HepG2 (cell line): Measurements from ENCODE around the gene NTM. TPM values are rescaled to one million over a fixed set of nuclear protein-coding genes. Genes with fewer than 3 reads are reported as not detected.

Source experiments
- ATAC-seq: fragments of 200-7000 bp; cut with Tn5 transposase; 3 replicates; pipeline ENCODE4 v1.9.1; 2020; ENCODE audit warnings: mild to moderate bottlenecking, moderate library complexity
- BruUV-seq: library from RNA; stranded (reverse); fragments of 400-500 nt; replicated peaks from 2 replicates; lab custom pipeline; 2021; lab: Mats Ljungman, UMichigan
- CTCF ChIA-PET: fragments of 300-600 bp; formaldehyde crosslinking; extraction: SDS; loops from one replicate; lab custom pipeline; 2021; ENCODE audit warnings: low total read pairs, inconsistent platforms, low intra/inter-chr PET ratio; lab: Yijun Ruan, JAX
- POLR2A ChIA-PET: fragments of 350-600 bp; sonication (Branson Sonifier 250); formaldehyde crosslinking; loops from one replicate; lab custom pipeline; 2020; ENCODE audit warnings: antibody characterized with exemption, inconsistent platforms; lab: Yijun Ruan, JAX
- DNase-seq: peaks from one replicate; pipeline ENCODE4 v3.0.0-alpha.2; 2015; ENCODE audit warnings: low spot score
- FAIRE-seq: peaks from 3 replicates; lab custom pipeline; 2011; peaks lifted over from hg19 to GRCh38; lab: Jason Lieb, UNC
- H2AFZ ChIP-seq: one replicate; pipeline ENCODE4 v1.6.1; 2011; ENCODE audit warnings: low read length, inconsistent platforms
- H3K27ac ChIP-seq: fragments of 300-600 bp; 3 replicates; pipeline ENCODE4 v1.8.0; 2011; ENCODE audit warnings: mixed run types, mild to moderate bottlenecking, mixed read lengths, low read length, inconsistent platforms; ENCODE audit not compliant: insufficient read depth; ENCODE audit errors: extremely low read length
- H3K27me3 ChIP-seq, 2 experiments: fragments of 200-600 bp in 1 of 2; 2 replicates in 1 of 2; 3 replicates in 1 of 2; pipeline versions ENCODE4 v1.6.0 to v1.8.0; 2011; ENCODE audit warnings: low read length in 2 of 2, mild to moderate bottlenecking in 2 of 2, moderate library complexity in 2 of 2, inconsistent platforms in 1 of 2; ENCODE audit not compliant: insufficient read depth in 2 of 2, control insufficient read depth in 1 of 2
- H3K36me3 ChIP-seq, 2 experiments: fragments of 200-600 bp in 1 of 2; replicated peaks in 1 of 2; 2 replicates in 1 of 2; 3 replicates in 1 of 2; pipeline versions ENCODE4 v1.5.1 to v1.8.0; 2011; ENCODE audit warnings: low read length in 2 of 2, inconsistent platforms in 1 of 2; ENCODE audit not compliant: insufficient read depth in 2 of 2, control insufficient read depth in 1 of 2
- H3K4me1 ChIP-seq: 2 replicates; pipeline ENCODE4 v1.5.1; 2012; ENCODE audit warnings: low read length, inconsistent platforms; ENCODE audit not compliant: insufficient read depth
- H3K4me2 ChIP-seq: 2 replicates; pipeline ENCODE4 v1.6.0; 2011; ENCODE audit warnings: low read depth, low read length, inconsistent platforms
- H3K4me3 ChIP-seq, 3 experiments: fragments of 200-600 bp in 1 of 3; sonication (generic), shearing (Covaris generic) in 1 of 3; replicated peaks in 1 of 3; 2 replicates each; pipeline ENCODE4 v1.5.1; 2011 to 2016; ENCODE audit warnings: low read length in 3 of 3, inconsistent platforms in 2 of 3, low read depth in 2 of 3, mild to moderate bottlenecking in 2 of 3, control low read depth in 1 of 3, mixed read lengths in 1 of 3; ENCODE audit not compliant: insufficient read depth in 1 of 3
- H3K79me2 ChIP-seq: one replicate; pipeline ENCODE4 v1.6.1; 2011; ENCODE audit warnings: low read length, inconsistent platforms; ENCODE audit not compliant: insufficient read depth
- H3K9ac ChIP-seq: 2 replicates; pipeline ENCODE4 v1.6.0; 2011; ENCODE audit warnings: mild to moderate bottlenecking, low read depth, low read length, inconsistent platforms; ENCODE audit not compliant: insufficient read depth
- H3K9me3 ChIP-seq: 2 replicates; pipeline ENCODE4 v1.5.1; 2012; ENCODE audit warnings: mild to moderate bottlenecking, low read length
- H4K20me1 ChIP-seq: 2 replicates; pipeline ENCODE4 v1.6.0; 2011; ENCODE audit warnings: inconsistent platforms, mild to moderate bottlenecking, low read length, moderate library complexity; ENCODE audit not compliant: insufficient read depth
- ARHGAP35 ChIP-seq: sonication (generic); formaldehyde crosslinking; IDR thresholded peaks from 2 replicates; pipeline ENCODE4 v1.9.0; 2022; ENCODE audit warnings: mild to moderate bottlenecking, inconsistent platforms, moderate library complexity, missing genetic modification reagents, borderline replicate concordance
- ARID2 ChIP-seq: sonication (generic); formaldehyde crosslinking; IDR thresholded peaks from 2 replicates; pipeline ENCODE4 v1.8.1; 2022; ENCODE audit warnings: mild to moderate bottlenecking, missing genetic modification reagents, borderline replicate concordance
- BATF2 ChIP-seq: sonication (generic); formaldehyde crosslinking; IDR thresholded peaks from 2 replicates; pipeline ENCODE4 v1.8.0; 2022; ENCODE audit warnings: mild to moderate bottlenecking, missing genetic modification reagents, moderate library complexity
- FOXA1 ChIP-seq, 2 experiments: fragments of 450-650 bp in 1 of 2; sonication (generic) in 1 of 2; formaldehyde crosslinking in 1 of 2; IDR thresholded peaks; 2 replicates each; pipeline versions ENCODE4 v1.4.0 to v1.6.1; 2016 to 2020; ENCODE audit warnings: missing genetic modification reagents in 1 of 2
- FOXK2 ChIP-seq: fragments of 450-650 bp; IDR thresholded peaks from 2 replicates; pipeline ENCODE4 v1.6.1; 2016
- KAT2B ChIP-seq: fragments of 150-350 bp; IDR thresholded peaks from 2 replicates; pipeline ENCODE4 v1.6.1; 2014; ENCODE audit warnings: low read depth, low read length, borderline replicate concordance
- SRF ChIP-seq: IDR thresholded peaks from 2 replicates; pipeline ENCODE4 v1.6.1; 2011; ENCODE audit warnings: mild to moderate bottlenecking, low read depth, low read length, moderate library complexity
- TARDBP ChIP-seq: sonication (generic); formaldehyde crosslinking; IDR thresholded peaks from 2 replicates; pipeline ENCODE4 v1.8.0; 2022; ENCODE audit warnings: mild to moderate bottlenecking, missing genetic modification reagents
- ZBTB7A ChIP-seq: sonication (generic); formaldehyde crosslinking; IDR thresholded peaks from 2 replicates; pipeline ENCODE4 v1.8.0; 2022; ENCODE audit warnings: mild to moderate bottlenecking, missing genetic modification reagents
- ZSCAN21 ChIP-seq: sonication (generic); formaldehyde crosslinking; IDR thresholded peaks from 2 replicates; pipeline ENCODE4 v1.8.0; 2022; ENCODE audit warnings: mild to moderate bottlenecking, missing genetic modification reagents, moderate library complexity, borderline replicate concordance
- WGBS: methylation state at CpG from one replicate; pipeline ENCODE4 v1.1.6; 2017; ENCODE audit warnings: low lambda C conversion rate; 5-methylcytosine and 5-hydroxymethylcytosine counted together
- in situ Hi-C: cut with HindIII; loops from 2 replicates; pipeline ENCODE4 v1.10.0; 2017; ENCODE audit warnings: low pct_unique_long_range_greater_than_20kb; ENCODE audit not compliant: extremely low pct_ligation_motif_present
- intact Hi-C: fragments of 100-400 bp; cut with micrococcal nuclease; formaldehyde crosslinking; loops from one replicate; pipeline ENCODE4 v1.10.0; 2022; ENCODE audit not compliant: unreplicated experiment
- polyA plus RNA-seq, 8 experiments: library from polyadenylated mRNA; depleted of rRNA in 3 of 8; stranded (reverse) in 7 of 8; unstranded in 1 of 8; fragments of >200 nt; fragmentation: Illumina TruSeq in 4 of 8; extraction: Trizol in 4 of 8; gene quantifications; 2 replicates each; pipeline versions ENCODE4 v1.2.1 to v1.2.3, GENCODE V29; 2011 to 2016; ENCODE audit warnings: low read depth in 4 of 8, missing spikeins in 1 of 8, mixed read lengths in 1 of 8; ENCODE audit not compliant: insufficient read depth in 1 of 8
- total RNA-seq, 5 experiments: library from RNA; depleted of rRNA; stranded (reverse); fragments of >200 nt; fragmentation: Illumina TruSeq; extraction: Trizol; gene quantifications; 2 replicates each; pipeline ENCODE4 v1.2.3, GENCODE V29; 2016; ENCODE audit warnings: low read depth in 1 of 5
- TF ChIP-seq, protein P1 (sequence below): sonication (generic); formaldehyde crosslinking; IDR thresholded peaks from 2 replicates; pipeline ENCODE4; 2020; ENCODE audit warnings: missing genetic modification reagents, mild to moderate bottlenecking, borderline replicate concordance
- TF ChIP-seq, protein P2 (sequence below): sonication (generic); formaldehyde crosslinking; IDR thresholded peaks from 2 replicates; pipeline ENCODE4 v1.8.0; 2022; ENCODE audit warnings: low read depth, missing genetic modification reagents

Gene NTM
- total and polyA plus RNA-seq, 2 of the 13 experiments (the other 11 are each of a cell fraction or from before 2014, with no cell fraction given): not detected

DNA sequence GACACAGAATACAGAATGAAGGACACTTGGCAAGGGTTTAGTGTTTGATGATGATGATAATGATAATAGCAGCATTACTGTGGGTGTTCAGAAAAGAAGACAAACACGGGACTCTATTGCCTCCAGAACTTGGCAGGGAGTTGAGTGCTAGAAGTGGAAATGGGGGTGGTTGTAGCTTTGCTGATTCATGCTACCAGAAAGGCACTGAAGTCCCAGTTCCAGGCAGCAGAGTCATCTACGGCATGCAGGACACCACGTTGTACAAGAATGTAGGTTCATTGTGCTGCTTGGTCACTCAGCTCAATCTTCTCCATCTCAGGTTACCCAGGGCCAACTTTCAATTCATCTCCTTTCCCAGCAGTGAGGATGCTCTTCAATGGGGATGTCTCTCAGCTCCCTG is 115.7 kb downstream of the NTM start:
- no TSS peak for BruUV-seq
- Histone ChIP-seq H4K20me1 (no peaks in the 10 kb centered on the region), H3K4me3 (no peak overlapping the region), H3K27me3 (no peaks in the 10 kb centered on the region; a peak in 1 of 5 replicates), H3K9me3 (no peaks in the 10 kb centered on the region), H3K9ac (no peak overlapping the region), H3K27ac (no peak overlapping the region), H3K4me2 (no peak overlapping the region), H3K4me1 (no peaks in the 10 kb centered on the region), H3K36me3 (no peaks in the 10 kb centered on the region), H2AFZ (no peak overlapping the region), H3K79me2 (no peaks in the 10 kb centered on the region)
- 0% methylated on average over 2 of the region's 3 CpGs for WGBS
- ChIA-PET CTCF (no interaction called here), POLR2A (no interaction called here)
- ATAC-seq (no peak), FAIRE-seq (no peak), DNase-seq (no peak)
- intact Hi-C loops: no loop called here
- in situ Hi-C loops: no loop called here
- TF ChIP-seq, protein P1, sequence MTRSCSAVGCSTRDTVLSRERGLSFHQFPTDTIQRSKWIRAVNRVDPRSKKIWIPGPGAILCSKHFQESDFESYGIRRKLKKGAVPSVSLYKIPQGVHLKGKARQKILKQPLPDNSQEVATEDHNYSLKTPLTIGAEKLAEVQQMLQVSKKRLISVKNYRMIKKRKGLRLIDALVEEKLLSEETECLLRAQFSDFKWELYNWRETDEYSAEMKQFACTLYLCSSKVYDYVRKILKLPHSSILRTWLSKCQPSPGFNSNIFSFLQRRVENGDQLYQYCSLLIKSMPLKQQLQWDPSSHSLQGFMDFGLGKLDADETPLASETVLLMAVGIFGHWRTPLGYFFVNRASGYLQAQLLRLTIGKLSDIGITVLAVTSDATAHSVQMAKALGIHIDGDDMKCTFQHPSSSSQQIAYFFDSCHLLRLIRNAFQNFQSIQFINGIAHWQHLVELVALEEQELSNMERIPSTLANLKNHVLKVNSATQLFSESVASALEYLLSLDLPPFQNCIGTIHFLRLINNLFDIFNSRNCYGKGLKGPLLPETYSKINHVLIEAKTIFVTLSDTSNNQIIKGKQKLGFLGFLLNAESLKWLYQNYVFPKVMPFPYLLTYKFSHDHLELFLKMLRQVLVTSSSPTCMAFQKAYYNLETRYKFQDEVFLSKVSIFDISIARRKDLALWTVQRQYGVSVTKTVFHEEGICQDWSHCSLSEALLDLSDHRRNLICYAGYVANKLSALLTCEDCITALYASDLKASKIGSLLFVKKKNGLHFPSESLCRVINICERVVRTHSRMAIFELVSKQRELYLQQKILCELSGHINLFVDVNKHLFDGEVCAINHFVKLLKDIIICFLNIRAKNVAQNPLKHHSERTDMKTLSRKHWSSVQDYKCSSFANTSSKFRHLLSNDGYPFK (CRISPR knock-in tag): no peak
- TF ChIP-seq ZBTB7A (CRISPR knock-in tag) (no peak), FOXA1 (IDR thresholded peaks at IDR 0.05) (no peak), FOXA1 (CRISPR knock-in tag; IDR thresholded peaks at IDR 0.05) (no peak), FOXK2 (no peak)

- no peak overlapping the region for H3K4me2 ChIP-seq
- no peaks in the 10 kb centered on the region for H4K20me1 ChIP-seq
- in situ Hi-C loops (no loop called here), intact Hi-C loops (no loop called here)
- CTCF ChIA-PET: no interaction called here
- no peak overlapping the region for H2AFZ ChIP-seq
- no peak overlapping the region for H3K27ac ChIP-seq
- H3K27me3 ChIP-seq: no peaks in the 10 kb centered on the region; a peak in 1 of 5 replicates
- H3K79me2 ChIP-seq: no peaks in the 10 kb centered on the region
- no peak overlapping the region for H3K4me3 ChIP-seq
- ATAC-seq: no peak
- no peaks in the 10 kb centered on the region for H3K36me3 ChIP-seq
- POLR2A ChIA-PET: no interaction called here
- H3K9ac ChIP-seq: no peak overlapping the region
- no TSS peak for BruUV-seq
- WGBS: 4% methylated on average over 2 of the region's 2 CpGs
- no peaks in the 10 kb centered on the region for H3K9me3 ChIP-seq
- FAIRE-seq: no peak
- DNase-seq: no peak
- H3K4me1 ChIP-seq: no peaks in the 10 kb centered on the region
- no peak for TF ChIP-seq TARDBP (CRISPR knock-in tag)
- no peak for TF ChIP-seq SRF
- TF ChIP-seq, protein P2, sequence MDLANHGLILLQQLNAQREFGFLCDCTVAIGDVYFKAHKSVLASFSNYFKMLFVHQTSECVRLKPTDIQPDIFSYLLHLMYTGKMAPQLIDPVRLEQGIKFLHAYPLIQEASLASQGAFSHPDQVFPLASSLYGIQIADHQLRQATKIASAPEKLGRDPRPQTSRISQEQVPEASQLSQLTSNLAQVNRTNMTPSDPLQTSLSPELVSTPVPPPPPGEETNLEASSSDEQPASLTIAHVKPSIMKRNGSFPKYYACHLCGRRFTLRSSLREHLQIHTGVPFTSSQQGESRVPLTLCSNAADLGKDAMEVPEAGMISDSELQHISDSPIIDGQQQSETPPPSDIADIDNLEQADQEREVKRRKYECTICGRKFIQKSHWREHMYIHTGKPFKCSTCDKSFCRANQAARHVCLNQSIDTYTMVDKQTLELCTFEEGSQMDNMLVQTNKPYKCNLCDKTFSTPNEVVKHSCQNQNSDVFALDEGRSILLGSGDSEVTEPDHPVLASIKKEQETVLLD (CRISPR knock-in tag): no peak
- TF ChIP-seq KAT2B: no peak
- no peak for TF ChIP-seq ARHGAP35 (CRISPR knock-in tag)
- TF ChIP-seq BATF2 (CRISPR knock-in tag): no peak
- no peak for TF ChIP-seq ARID2 (CRISPR knock-in tag)
- no peak for TF ChIP-seq ZSCAN21
Observed at GRCh38 chr11:131486937-131487635, 116.7 kb downstream of the NTM start.
